GM19395 (cell line): Measurements from ENCODE around the gene HSFX3.
"Not testable (repeated sequence)": the region's sequence is repeated elsewhere in the genome, so short reads cannot be mapped to it uniquely, and the experiment has no call there.

Experiments
- ATAC-seq: cut with Tn5 transposase; IDR thresholded peaks from one replicate; pipeline ENCODE4 v1.9.1; 2021; ENCODE audit warnings: mild to moderate bottlenecking, moderate library complexity; ENCODE audit not compliant: unreplicated experiment

Gene HSFX3

GRCh38 chrX:149545545-149546543 is 3.9 kb downstream of the HSFX3 start:
- ATAC-seq, result peak; percentile 55

GRCh38 chrX:149541521-149542047 is 8.1 kb downstream of the HSFX3 start:
- no peak for ATAC-seq

GRCh38 chrX:149540621-149541520 is 8.9 kb downstream of the HSFX3 start, which contains the start of gene EOLA1:
Gene EOLA1, plus strand, starts transcription at chrX:149541012. Its CDS starts 4,619 bp downstream, at chrX:149545631.
- peak; percentile 85 for ATAC-seq

- peak; percentile 1 for ATAC-seq
Measured at GRCh38 chrX:149540131-149540620, 9.5 kb downstream of the HSFX3 start.

- ATAC-seq, result peak; percentile 48
Measured at GRCh38 chrX:149539283-149540130, 10.2 kb downstream of the HSFX3 start.

GRCh38 chrX:149537474-149537873 is 12.2 kb downstream of the HSFX3 start:
- ATAC-seq, result not testable (repeated sequence)

- ATAC-seq, result not testable (repeated sequence)
Measured at GRCh38 chrX:149534926-149535602, 14.7 kb downstream of the HSFX3 start.

GRCh38 chrX:149533999-149534398 is 15.7 kb downstream of the HSFX3 start:
- not testable (repeated sequence) for ATAC-seq

GRCh38 chrX:149532868-149533267 is 16.9 kb downstream of the HSFX3 start:
- not testable (repeated sequence) for ATAC-seq

- peak; percentile 84 for ATAC-seq
Measured at GRCh38 chrX:149531599-149531998, 18.1 kb downstream of the HSFX3 start.

- no peak for ATAC-seq
Measured at GRCh38 chrX:149528381-149528780, 21.3 kb downstream of the HSFX3 start.

GRCh38 chrX:149527705-149528104 is 22.0 kb downstream of the HSFX3 start:
- peak; percentile 22 for ATAC-seq

- not testable (repeated sequence) for ATAC-seq
Measured at GRCh38 chrX:149526318-149527033, 23.2 kb downstream of the HSFX3 start.

- peak; percentile 54 for ATAC-seq
Measured at GRCh38 chrX:149525903-149526302, 23.8 kb downstream of the HSFX3 start.

GRCh38 chrX:149525389-149525788 is 24.3 kb downstream of the HSFX3 start:
- ATAC-seq, result peak; percentile 91

GRCh38 chrX:149522916-149523315 is 26.8 kb downstream of the HSFX3 start:
- no peak for ATAC-seq

GRCh38 chrX:149521438-149521837 is 28.3 kb downstream of the HSFX3 start:
- ATAC-seq, result no peak

- ATAC-seq, result not testable (repeated sequence)
Measured at GRCh38 chrX:149520636-149521277, 29.0 kb downstream of the HSFX3 start.
